GM23338 (cell line): ENCODE results near the gene POLR1E. TPM values are rescaled to one million over a fixed set of nuclear protein-coding genes. Genes with fewer than 3 reads are reported as not detected.
A peak's percentile ranks its signal among the peaks of the same experiment; 100 is the strongest.

Experiments used
- ATAC-seq: fragments of 200-7000 bp; cut with Tn5 transposase; 3 replicates; pipeline ENCODE4 v1.9.1; 2020
- DNase-seq: peaks from one replicate; pipeline ENCODE4 v3.0.0-alpha.2; 2015; ENCODE audit warnings: low spot score
- H2AFZ ChIP-seq: fragments of 200-600 bp; sonication (generic); 2 replicates; pipeline ENCODE4 v1.8.0; 2016; ENCODE audit warnings: antibody characterized with exemption, mild to moderate bottlenecking, moderate library complexity
- H3F3A ChIP-seq: fragments of 200-600 bp; sonication (generic); replicated peaks from 2 replicates; pipeline ENCODE4 v1.8.0; 2017; ENCODE audit warnings: antibody characterized with exemption, mixed run types, low read depth
- H3K27ac ChIP-seq: fragments of 200-600 bp; sonication (generic); 2 replicates; pipeline ENCODE4 v1.6.1; 2016; ENCODE audit warnings: low read depth
- H3K27me3 ChIP-seq: fragments of 200-600 bp; sonication (generic); 2 replicates; pipeline ENCODE4 v1.8.0; 2016; ENCODE audit warnings: mild to moderate bottlenecking, mixed run types, moderate library complexity; ENCODE audit not compliant: insufficient read depth
- H3K36me3 ChIP-seq: fragments of 200-600 bp; sonication (generic); 2 replicates; pipeline ENCODE4 v1.8.0; 2016; ENCODE audit warnings: mild to moderate bottlenecking; ENCODE audit not compliant: insufficient read depth
- H3K4me1 ChIP-seq: fragments of 200-600 bp; sonication (generic); 2 replicates; pipeline ENCODE4 v1.8.0; 2016; ENCODE audit warnings: mild to moderate bottlenecking, moderate library complexity; ENCODE audit not compliant: insufficient read depth
- H3K4me2 ChIP-seq: fragments of 200-600 bp; sonication (generic); 2 replicates; pipeline ENCODE4 v1.7.1; 2017; ENCODE audit warnings: mixed run types
- H3K4me3 ChIP-seq: fragments of 200-600 bp; sonication (generic); 2 replicates; pipeline ENCODE4 v1.6.1; 2016; ENCODE audit warnings: mixed run types
- H3K79me2 ChIP-seq: fragments of 200-600 bp; sonication (generic); replicated peaks from 2 replicates; pipeline ENCODE4 v1.8.0; 2017; ENCODE audit warnings: mild to moderate bottlenecking; ENCODE audit not compliant: insufficient read depth
- H3K9me2 ChIP-seq: fragments of 200-600 bp; sonication (generic); 2 replicates; pipeline ENCODE4 v1.8.0; 2017; ENCODE audit not compliant: insufficient read depth
- H4K20me1 ChIP-seq: fragments of 200-600 bp; sonication (generic); replicated peaks from 2 replicates; pipeline ENCODE4 v1.8.0; 2017; ENCODE audit warnings: mild to moderate bottlenecking; ENCODE audit not compliant: insufficient read depth
- H3K27ac Mint-ChIP-seq: 2 replicates; pipeline ENCODE4 v1.8.0; 2020; ENCODE audit warnings: inconsistent platforms, mild to moderate bottlenecking, moderate library complexity, mixed read lengths
- H3K27me3 Mint-ChIP-seq: 3 replicates; pipeline ENCODE4 v1.8.0; 2022; ENCODE audit warnings: low read depth, mild to moderate bottlenecking, moderate library complexity, mixed read lengths, inconsistent platforms; ENCODE audit not compliant: insufficient read depth, poor library complexity
- H3K36me3 Mint-ChIP-seq: 3 replicates; pipeline ENCODE4 v1.8.0; 2021; ENCODE audit warnings: low read depth, mild to moderate bottlenecking, inconsistent platforms, moderate library complexity, mixed read lengths
- H3K4me1 Mint-ChIP-seq: 3 replicates; pipeline ENCODE4 v1.8.0; 2020; ENCODE audit warnings: mild to moderate bottlenecking, inconsistent platforms, mixed read lengths
- H3K4me3 Mint-ChIP-seq: 3 replicates; pipeline ENCODE4 v1.8.0; 2021; ENCODE audit warnings: moderate library complexity, mild to moderate bottlenecking, inconsistent platforms, mixed read lengths
- H3K9me3 Mint-ChIP-seq: 3 replicates; pipeline ENCODE4 v1.8.0; 2020; ENCODE audit warnings: moderate library complexity, mild to moderate bottlenecking, inconsistent platforms, mixed read lengths
- CREB1 ChIP-seq: fragments of 250-450 bp; sonication (Bioruptor Pico); IDR thresholded peaks from 2 replicates; pipeline ENCODE4 v1.5.0; 2020; ENCODE audit warnings: low read depth, mild to moderate bottlenecking, moderate library complexity
- CTCF ChIP-seq, 2 experiments: fragments of 200-600 bp in 1 of 2; sonication (generic) in 1 of 2; conservative IDR thresholded peaks; 2 replicates each; pipeline versions ENCODE4 v1.5.1 to v1.6.1; 2016 to 2017; ENCODE audit warnings: antibody characterized with exemption in 2 of 2, low read depth in 2 of 2, mild to moderate bottlenecking in 2 of 2, moderate library complexity in 1 of 2
- ETS1 ChIP-seq: IDR thresholded peaks from 2 replicates; pipeline ENCODE4 v1.6.1; 2016; ENCODE audit warnings: antibody characterized with exemption
- EZH2 ChIP-seq: fragments of 200-600 bp; sonication (generic); IDR thresholded peaks from one replicate; pipeline ENCODE4 v1.8.0; 2017; ENCODE audit warnings: antibody characterized with exemption, mild to moderate bottlenecking, low read depth; ENCODE audit not compliant: unreplicated experiment
- EZH2phosphoT487 ChIP-seq: fragments of 200-600 bp; sonication (generic); IDR thresholded peaks from one replicate; pipeline ENCODE4 v1.8.1; 2018; ENCODE audit warnings: antibody characterized with exemption; ENCODE audit not compliant: unreplicated experiment
- JUNB ChIP-seq: IDR thresholded peaks from one replicate; pipeline ENCODE4 v1.6.1; 2016; ENCODE audit warnings: antibody characterized with exemption; ENCODE audit not compliant: unreplicated experiment
- NANOG ChIP-seq: IDR thresholded peaks from 2 replicates; pipeline ENCODE4 v1.6.1; 2016; ENCODE audit warnings: antibody characterized with exemption, borderline replicate concordance
- POLR2AphosphoS5 ChIP-seq: IDR thresholded peaks from 2 replicates; pipeline ENCODE4 v1.6.1; 2016; ENCODE audit warnings: antibody characterized with exemption, low read depth
- REST ChIP-seq: IDR thresholded peaks from one replicate; pipeline ENCODE4 v1.6.1; 2018; ENCODE audit warnings: antibody characterized with exemption; ENCODE audit not compliant: unreplicated experiment
- STAT1 ChIP-seq: IDR thresholded peaks from one replicate; pipeline ENCODE4 v1.6.1; 2016; ENCODE audit warnings: antibody characterized with exemption; ENCODE audit not compliant: unreplicated experiment
- ZNF114 ChIP-seq: fragments of 250-450 bp; sonication (Bioruptor Pico); IDR thresholded peaks from 2 replicates; pipeline ENCODE4 v1.5.0; 2020; ENCODE audit warnings: mild to moderate bottlenecking, moderate library complexity
- ZNF331 ChIP-seq: fragments of 250-450 bp; sonication (Bioruptor Pico); IDR thresholded peaks from 2 replicates; pipeline ENCODE4 v1.5.0; 2020; ENCODE audit warnings: low read depth, mild to moderate bottlenecking, moderate library complexity
- ZNF462 ChIP-seq: fragments of 250-450 bp; sonication (Bioruptor Pico); IDR thresholded peaks from 2 replicates; pipeline ENCODE4 v1.5.0; 2020; ENCODE audit warnings: mild to moderate bottlenecking, moderate library complexity
- polyA plus RNA-seq: library from polyadenylated mRNA; unstranded; fragments of >200 nt; fragmentation: Nextera tagmentation; extraction: Ambion mirVana; gene quantifications from 2 replicates; pipeline ENCODE4 v1.2.1, GENCODE V29; 2016
- total RNA-seq: library from RNA; depleted of rRNA; stranded (reverse); fragments of >200 nt; shearing (Covaris generic); gene quantifications from 2 replicates; pipeline ENCODE4 v1.2.3, GENCODE V29; 2014

The POLR1E gene
- total and polyA plus RNA-seq, 2 experiments from 2014 or later: 19.2 to 45.5 TPM

DNA sequence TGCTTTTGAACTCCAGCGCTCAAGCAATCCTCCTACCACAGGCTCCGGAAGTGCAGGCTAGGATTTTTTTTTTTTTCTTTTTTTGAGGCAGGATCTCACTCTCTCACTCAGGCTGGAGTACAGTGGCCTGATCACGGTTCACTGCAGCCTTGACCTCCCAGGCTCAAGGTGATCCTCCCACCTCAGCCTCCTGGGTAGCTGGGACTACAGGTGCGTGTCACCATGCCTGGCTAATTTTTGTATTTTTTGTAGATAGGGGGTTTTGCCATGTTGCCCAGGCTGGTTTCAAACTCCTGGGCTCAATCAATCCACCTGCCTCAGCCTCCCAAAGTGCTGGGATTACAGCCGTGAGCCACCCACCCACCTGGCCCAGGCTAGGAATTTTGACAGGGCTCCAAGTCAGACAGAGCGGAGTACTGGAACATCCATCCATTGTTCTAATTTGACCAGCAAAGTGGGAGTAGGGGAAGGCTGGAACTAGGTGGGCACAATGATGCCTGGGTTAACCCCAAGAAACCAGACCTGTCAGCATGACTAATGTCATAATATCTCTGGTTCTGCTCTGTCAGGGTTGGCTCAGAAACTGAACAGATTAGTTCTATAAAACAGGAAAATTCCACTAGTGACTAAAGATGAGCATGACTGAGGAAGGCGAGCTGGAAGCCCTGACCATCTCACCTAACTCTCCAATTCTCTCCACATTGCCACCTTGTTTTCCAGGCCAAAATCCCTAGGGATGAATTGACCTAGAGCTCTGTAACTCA lies 29.7 kb upstream of the POLR1E start:
- Histone ChIP-seq H3K79me2 (peaks cover 100% of the 10 kb centered on the region), H3K27ac (no peak overlapping the region), H3K36me3 (no peaks in the 10 kb centered on the region), H3K9me2 (no peaks in the 10 kb centered on the region), H4K20me1 (peaks cover 85% of the 10 kb centered on the region), H3K27me3 (no peaks in the 10 kb centered on the region), H3K4me3 (no peak overlapping the region), H3K4me2 (no peak overlapping the region), H3F3A (peaks cover 2% of the 10 kb centered on the region; the same call in 1 of the 2 replicates), H2AFZ (no peak overlapping the region), H3K4me1 (peaks cover 9% of the 10 kb centered on the region; the same call in 1 of the 2 replicates)
- Mint-ChIP-seq H3K4me1 (peaks cover 20% of the 10 kb centered on the region; the same call in 2 of the 3 replicates), H3K4me3 (no peak overlapping the region), H3K36me3 (peaks cover 16% of the 10 kb centered on the region; the same call in 1 of the 3 replicates), H3K9me3 (no peaks in the 10 kb centered on the region), H3K27me3 (no peaks in the 10 kb centered on the region), H3K27ac (no peak overlapping the region)
- TF ChIP-seq EZH2phosphoT487 (no peak), POLR2AphosphoS5 (no peak), ZNF331 (CRISPR knock-in tag) (no peak), STAT1 (no peak), NANOG (no peak), EZH2 (no peak), REST (no peak), ETS1 (no peak), CREB1 (CRISPR knock-in tag) (no peak), JUNB (no peak), CTCF (conservative IDR thresholded peaks at IDR 0.05; ENCODE audit: low read depth in 2 of 2) (no peak), ZNF114 (CRISPR knock-in tag) (no peak), ZNF462 (CRISPR knock-in tag) (no peak)
- ATAC-seq (peak; percentile 49), DNase-seq (no peak)
